Measurements from ENCODE around the gene FBXO24.

The FBXO24 gene

DNA sequence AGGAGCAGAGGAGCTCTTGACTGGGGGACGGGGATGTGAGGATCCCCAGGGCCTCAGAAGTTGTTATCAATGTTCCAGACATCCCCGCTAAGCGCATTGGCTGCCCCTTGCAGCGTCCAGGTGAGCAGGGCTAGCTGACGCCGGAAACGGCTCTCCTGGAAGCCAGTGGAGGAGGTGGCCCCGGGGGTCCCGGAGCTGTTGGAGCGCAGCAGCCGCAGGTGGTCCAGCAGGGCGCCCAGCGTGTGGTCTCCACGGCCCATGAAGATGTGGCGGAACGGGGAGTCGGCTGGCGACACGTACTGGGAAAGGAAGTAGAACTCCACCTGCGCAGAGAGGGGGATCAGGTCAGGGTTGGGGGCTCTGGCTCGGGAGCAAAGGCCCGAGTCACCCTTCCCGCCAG lies 34.7 kb downstream of the FBXO24 start:
- DNase-seq (ENCODE audit: low spot score): no peak

DNA sequence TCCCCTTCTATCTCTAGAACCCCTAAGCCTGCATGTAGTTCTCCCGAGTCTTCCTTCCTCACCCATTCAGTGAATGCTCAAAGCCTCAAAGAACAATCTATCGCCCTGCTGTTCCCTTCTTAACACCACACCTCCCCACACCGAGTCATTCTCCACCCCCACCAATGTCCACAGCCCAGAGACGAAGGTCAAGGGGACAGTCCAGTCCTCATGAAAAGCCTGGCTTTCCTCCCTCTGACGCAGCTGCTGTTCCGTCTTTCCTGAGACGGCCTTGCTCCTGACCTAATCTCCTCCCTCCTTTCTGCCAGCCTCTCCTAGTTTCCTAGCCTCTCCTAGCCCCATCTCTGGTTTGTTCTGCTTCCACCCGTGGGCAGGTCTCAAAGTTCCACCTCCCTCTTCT lies 35.4 kb downstream of the FBXO24 start:
- no peak for DNase-seq (ENCODE audit: low spot score)

DNA sequence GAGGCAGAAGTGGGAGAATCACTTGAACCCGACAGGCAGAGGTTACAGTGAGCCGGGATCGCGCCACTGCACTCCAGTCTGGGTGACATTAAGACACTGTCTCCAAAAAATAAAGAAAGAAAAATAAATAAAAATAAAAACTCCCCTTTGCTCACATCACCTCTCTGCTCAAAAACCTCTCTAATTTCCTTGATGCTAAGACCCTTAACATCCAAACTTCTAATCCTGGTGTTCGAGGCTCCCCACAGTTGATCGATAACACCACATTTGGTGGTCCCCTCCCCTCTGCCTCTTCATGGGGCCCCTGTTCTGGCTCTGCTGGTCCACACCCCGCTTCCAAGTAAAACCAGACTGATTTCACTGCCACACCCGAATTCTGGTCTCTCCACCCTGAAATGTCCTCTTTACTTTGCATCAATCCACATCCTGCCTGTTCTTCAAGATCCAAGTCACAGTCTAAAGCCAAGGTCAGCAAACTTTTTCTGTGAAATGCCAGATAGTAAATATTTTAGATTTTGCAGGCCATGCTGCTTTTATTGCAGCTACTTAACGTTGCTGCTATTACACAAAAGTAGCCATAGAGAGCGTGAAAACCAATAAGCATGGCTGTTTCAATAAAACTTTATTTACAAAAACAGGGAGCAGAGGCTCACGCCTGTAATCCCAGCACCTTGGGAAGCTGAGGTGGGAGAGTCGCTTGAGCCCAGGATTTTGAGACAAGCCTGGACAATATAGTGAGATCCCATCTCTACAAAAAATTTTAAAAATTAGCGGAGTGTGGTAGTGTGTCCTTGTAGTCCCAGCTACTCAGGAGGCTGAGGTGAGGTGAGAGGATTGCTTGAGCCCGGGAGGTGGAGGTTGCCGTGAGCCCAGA lies 38.1 kb downstream of the FBXO24 start:
- no peak for DNase-seq (ENCODE audit: low spot score)

DNA sequence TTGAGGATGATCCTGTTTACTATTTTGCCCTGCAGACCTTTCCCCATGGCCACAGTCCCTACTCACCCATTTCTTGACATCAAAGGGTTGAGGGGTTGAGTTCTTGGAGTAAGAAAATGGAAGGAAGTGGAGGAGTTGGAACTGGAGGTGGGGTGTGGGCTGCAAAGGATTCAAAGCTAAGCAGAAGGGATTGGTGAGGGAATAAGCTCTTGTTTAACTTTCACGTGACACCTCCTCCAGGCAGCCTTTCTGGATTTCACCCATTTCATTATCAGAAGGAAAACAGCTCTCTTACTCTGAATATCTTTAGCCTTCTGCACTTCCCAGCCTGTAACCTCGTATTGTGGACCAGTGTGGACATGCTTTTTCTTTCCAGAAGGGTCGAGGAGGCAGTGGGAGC lies 39.9 kb downstream of the FBXO24 start:
- DNase-seq (ENCODE audit: low spot score): no peak

DNA sequence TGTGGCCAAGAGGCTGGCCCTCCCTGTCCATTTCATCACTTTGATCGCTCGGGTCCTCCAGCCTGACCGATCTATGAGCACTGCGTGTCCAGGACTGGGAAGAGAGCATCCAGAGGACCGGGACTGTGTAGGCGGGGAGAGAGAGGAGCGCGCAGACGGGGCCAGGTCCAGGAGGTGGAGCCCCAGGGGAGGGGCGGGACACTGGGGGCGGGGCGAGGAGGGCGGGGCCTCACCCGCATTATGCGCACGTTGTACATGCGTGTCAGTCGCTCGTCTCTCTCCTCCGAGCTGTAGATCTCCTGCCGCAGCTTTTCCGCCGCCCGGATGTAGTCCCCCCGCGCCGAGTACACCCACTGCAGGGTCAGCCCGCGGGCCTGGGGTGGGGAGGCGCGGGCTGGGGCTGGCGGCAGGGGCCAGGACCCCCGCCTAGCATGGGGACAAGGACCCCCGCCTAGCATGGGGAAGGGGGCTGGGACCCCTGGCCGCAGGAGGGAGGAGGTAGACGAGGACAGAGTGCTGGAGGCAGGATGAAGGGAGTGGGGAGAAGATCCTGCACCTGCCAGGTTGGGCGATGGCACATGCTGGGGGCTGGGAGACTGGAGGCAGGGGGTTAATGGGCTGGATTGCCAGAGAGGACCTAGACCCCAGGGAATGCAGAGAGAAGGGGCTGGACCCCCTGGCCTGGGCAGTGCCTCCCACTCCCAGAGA lies 40.6 kb downstream of the FBXO24 start:
- peak; percentile 96 for DNase-seq (ENCODE audit: low spot score)

DNA sequence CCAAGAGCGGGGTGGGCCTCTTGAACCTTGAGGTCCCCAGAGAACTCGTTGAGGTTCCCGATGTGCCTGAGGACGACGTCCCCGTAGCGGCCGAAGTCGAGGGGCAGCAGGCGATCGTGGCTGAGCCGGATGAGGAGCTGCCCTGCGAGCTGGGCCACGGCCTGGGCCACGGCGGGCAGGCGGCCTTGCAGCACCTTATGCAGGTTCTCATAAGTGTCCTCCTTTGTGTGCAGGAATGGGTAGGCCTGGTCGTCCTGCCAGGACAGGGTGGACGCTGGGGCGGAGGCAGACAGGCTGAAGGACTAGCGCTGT lies 41.1 kb downstream of the FBXO24 start:
- DNase-seq (ENCODE audit: low spot score): no peak

DNA sequence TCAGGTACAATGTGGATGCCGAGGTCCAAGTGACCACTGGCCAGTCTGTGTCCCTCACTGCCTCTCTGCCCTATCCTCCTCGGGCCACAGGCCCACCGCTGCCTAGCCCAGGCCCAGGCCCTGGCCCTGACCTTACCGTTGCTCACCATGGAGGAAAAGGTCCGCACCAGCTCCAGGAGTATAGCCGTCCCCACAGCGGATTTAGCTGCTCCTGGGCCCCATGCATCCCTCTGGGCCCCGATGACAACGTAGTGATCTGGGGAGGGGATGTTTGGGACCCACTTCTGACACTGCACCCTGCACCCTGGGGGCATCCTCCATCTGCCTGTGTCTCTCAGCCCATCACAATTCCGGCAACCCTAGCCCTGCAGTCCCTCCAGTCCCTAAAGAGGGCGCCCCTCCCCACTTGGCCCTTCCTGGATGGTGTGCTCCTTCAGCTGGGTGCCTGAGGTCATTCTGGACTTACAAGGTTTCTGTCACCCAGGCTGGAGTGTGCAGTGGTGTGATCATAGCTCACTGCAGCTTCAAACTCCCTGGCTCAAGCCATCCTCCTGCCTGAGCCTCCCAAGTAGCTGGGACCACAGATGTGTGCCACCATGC lies 43.1 kb downstream of the FBXO24 start:
- DNase-seq (ENCODE audit: low spot score): no peak

DNA sequence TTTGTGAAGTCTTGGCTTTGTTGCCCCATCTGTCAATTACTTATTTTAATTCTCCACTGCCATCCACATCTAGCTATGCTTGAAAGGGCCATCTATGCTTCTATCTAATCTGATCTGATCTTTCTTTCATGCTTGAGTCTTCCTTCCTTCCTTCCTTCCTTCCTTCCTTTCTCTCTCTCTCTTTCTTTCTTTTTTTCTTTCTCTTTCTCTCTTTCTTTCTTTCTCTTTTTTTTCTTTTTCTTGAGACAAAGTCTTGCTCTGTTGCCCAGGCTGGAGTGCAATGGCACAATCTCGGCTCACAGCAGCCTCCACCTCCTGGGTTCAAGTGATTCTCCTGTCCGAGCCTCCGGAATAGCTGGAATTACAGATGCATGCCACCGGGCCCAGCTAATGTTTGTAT lies 43.9 kb downstream of the FBXO24 start:
- no peak for DNase-seq (ENCODE audit: low spot score)

DNA sequence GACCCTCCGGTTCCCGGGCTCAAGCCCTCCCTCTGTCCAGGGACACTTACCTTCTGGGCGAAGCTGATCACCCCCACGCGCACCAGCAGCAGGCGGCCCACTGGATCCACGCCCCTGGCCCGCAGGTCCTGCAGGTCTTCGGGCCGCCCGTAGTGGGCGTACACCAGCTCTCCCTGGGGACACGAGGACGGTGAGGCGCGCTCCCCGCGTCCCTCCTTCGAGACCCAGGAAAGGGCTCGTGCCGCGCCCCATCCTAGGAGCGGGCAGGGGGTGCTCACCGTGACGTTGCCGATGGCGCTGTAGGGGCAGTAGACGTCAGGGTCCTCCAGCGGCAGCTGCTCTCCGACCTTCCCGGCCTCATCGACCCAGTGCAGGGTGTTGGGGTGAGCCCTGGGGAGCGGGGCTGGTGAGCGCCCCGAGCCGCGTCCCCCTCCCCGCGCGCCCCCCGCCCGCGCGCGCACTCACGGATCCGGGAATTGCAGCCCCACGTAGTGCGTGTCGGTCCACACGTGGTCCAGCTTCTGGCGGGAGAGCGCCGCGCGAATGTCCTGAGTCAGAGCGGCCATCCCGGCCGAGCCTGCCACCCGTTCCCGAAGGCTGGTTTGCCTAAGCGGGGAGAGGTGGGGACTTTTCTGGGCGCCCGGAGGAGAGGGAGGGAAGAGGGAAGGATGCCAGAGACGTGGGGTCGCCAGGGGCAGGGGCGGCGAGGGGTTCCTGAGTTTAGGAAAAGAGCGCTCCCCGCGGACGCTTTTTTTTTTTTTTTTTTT lies 47.0 kb downstream of the FBXO24 start:
- peak; percentile 60 for DNase-seq (ENCODE audit: low spot score)

DNA sequence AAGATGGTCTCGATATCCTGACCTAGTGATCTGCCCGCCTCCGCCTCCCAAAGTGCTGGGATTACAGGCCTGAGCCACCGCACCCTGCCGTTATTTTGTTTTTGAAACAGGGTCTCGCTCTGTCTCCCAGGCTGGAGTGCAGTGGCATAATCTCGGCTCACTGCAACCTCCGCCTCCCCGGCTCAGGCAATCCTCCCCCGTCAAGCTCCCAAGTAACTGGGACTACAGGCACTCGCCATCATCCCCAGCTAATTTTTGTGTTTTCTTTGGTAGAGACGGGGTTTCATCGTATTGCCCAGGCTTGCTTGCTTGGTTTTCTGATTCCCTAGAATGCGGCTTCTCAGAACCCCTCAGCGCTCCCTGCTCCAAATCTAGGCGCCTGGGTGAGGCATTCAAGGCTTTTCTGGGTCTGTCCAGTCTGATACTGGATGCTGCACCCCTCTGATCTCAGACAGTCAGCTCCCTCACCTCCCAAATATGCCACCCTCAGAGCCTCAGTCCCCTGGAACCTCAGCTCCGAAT lies 53.9 kb downstream of the FBXO24 start:
- DNase-seq (ENCODE audit: low spot score): no peak

DNA sequence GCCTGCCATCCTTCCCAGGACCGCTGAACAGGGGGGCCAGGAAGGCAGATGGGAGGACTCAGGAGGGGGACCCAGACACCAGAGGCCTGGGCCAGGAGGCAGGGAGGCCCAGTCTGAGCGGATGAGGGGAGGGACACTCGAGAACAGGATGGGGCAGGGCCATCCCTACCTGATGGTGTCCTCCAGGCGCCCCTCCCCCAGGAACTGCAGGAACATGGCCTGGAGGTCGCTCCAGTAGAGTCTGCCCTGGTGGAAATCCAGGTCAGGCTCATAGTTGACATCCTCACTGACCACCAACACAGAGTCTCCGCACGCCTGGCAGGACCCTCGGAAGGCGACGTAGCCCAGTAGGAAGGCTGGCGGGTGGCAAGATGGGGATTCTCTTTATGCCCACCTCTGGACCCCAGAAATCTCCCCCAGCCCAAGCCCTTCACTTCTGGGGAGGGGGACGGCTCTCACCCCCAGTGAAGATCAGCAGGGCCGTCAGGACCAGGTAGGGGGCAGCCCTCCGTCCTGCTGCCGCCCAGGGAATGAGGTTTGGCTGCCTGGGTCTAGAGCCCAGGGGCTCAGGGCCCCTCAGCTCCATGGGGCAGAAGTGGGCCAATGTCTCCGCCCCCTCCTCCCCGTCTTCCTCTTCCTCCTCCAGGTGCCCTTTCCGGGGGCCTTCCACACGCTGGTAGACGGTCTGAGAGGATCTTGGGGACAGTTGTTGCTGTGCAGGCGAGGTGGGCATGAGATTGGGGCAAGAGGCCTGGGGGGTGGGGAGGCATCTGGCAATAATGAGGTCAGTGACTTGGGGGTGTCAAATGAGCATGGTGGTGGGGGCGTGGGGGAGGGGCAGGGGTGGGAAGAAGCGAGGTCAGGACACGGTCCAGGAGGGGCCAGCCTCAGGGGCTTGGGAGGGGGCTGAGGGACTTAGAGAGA lies 54.7 kb downstream of the FBXO24 start:
- no peak for DNase-seq (ENCODE audit: low spot score)

DNA sequence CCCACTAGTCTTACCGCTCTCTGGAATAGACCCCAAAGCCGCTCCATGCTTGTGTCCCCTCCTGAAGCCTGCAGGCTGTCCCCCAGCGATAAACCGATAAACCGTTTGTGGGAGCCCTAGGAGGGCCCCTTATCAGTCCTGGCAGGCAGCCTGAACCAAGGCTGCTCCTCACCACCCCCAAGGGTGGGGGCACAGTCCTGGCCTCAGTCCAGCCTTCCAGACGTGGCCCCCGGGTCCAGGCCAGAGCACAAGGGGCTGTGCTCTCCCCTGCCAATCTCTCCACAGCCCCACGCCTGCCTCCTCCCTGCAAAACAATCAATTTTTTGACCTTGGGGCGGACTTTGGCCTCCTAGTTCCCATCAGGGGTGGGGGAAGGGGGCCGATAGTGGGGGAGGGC lies 55.3 kb downstream of the FBXO24 start, which contains the start of gene TFR2:
Gene TFR2, minus strand, starts transcription at position 90 of the 397 bp plus-strand sequence. Its CDS starts 43 bp downstream, at position 47.
- no peak for DNase-seq (ENCODE audit: low spot score)

DNA sequence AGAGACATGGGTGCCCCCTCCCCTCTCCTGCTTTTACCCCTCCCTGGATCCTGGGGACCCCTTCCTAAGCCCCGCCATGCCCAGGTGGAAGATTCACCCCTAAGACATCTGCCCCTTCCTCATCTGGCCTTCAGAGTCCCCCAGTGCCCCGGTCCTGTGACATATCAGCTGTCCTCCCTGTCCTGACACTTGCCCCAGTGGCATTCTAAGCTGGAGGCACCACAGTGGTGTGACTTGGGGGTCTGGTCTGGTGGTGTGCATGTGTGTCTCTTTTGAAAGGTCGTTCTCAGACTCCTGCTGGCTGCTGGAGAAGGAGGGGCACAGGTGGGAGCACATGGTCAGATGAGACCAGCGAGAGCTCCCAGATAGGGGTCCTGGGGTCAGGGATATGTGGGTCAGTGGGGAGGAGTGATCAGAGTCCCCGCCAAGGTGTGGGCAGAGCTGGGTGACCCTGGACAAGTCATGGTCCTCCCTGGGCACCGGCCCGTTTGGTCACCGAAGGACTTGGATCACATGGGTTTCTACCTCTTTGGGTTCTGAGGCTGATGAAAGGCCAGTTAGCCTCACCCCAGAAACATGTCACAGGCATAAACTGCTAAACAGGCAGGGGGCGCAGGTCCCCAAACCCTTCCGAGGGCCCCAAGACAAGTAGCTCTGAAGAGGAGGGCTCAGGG lies 55.9 kb downstream of the FBXO24 start:
- DNase-seq (ENCODE audit: low spot score): no peak

DNA sequence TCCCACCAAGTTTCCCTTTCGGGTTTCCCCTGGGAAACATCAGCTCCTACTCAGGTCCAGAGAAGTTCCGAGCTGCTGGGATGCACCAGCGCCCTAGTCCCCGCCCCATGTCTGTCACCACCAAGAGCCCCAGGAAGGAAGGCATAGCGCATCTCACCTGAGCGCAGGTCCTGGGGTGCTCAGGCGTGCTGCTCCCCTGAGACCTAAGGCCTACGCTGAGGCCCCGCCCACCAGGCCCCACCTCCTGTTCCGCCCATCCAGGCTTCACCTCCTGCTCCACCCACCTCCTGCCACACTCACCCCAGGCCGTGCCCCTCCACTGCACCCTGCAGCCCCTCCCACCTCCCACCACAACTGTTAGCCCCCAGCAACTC lies 56.4 kb downstream of the FBXO24 start:
- DNase-seq (ENCODE audit: low spot score): peak; percentile 97

DNA sequence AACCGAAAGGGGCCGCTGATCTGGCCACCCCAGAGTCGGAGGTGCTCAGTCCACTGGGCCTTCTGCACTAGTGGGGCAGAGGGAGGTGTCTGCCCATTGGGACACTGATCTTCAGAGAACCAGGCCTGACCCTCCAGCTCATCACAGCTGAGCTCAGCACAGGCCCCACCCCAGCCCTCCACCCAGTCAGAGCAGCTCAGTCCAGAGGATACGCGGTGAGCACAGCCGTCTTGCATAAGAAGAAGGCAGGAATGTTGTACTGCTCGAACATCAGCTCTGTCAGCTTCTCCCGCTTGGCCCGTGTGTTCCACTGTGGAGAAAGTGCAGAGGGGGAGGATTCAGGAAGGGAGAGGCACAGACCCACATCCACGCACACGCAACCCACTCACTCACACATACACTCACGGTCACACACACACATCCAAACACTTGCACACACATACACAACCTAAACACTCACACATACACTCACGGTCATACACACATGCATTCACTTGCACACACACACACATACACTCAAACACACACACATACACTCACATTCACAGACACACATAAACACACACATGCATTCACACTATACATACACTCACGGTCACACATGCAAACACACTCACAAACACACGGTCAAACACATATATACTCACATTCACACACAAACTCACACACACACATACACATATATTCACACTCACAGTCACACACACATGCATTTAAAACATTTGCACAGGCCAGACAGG lies 63.9 kb downstream of the FBXO24 start:
- DNase-seq (ENCODE audit: low spot score): no peak

All from germinal center (tissue), 1 donor.